Adrenal gland (tissue), 12 donors: Measurements from ENCODE around the gene NRXN2. TPM values are rescaled to one million over a fixed set of nuclear protein-coding genes. Genes with fewer than 3 reads are reported as not detected.

Experiments used
- DNase-seq, 7 donors: peaks; one replicate each; pipeline ENCODE4 v3.0.0-alpha.2; 2019 to 2020
- H3K27ac ChIP-seq, 5 donors: fragments of 200-600 bp; sonication (generic) in 4 of 5; 1 replicate in 3 of 5; 2 replicates in 2 of 5; pipeline versions ENCODE4 v1.5.1 to v1.8.0; 2016 to 2020; ENCODE audit warnings: mild to moderate bottlenecking in 1 of 5
- H3K27me3 ChIP-seq: fragments of 200-600 bp; 2 replicates; pipeline ENCODE4 v1.8.0; 2021
- H3K36me3 ChIP-seq, 2 donors: fragments of 200-600 bp; replicated peaks in 1 of 2; 1 replicate in 1 of 2; 2 replicates in 1 of 2; pipeline versions ENCODE4 v1.5.1 to v1.8.0; 2018 to 2022
- H3K4me1 ChIP-seq, 2 donors: fragments of 200-600 bp; replicated peaks in 1 of 2; 1 replicate in 1 of 2; 2 replicates in 1 of 2; pipeline versions ENCODE4 v1.5.1 to v1.8.0; 2018 to 2021
- H3K4me3 ChIP-seq, 4 donors: fragments of 200-600 bp; sonication (generic) in 3 of 4; one replicate each; pipeline ENCODE4 v1.5.1; 2016 to 2018
- H3K9me3 ChIP-seq, 3 donors: fragments of 200-600 bp; sonication (generic) in 1 of 3; replicated peaks in 1 of 3; 1 replicate in 2 of 3; 2 replicates in 1 of 3; pipeline versions ENCODE4 v1.5.1 to v1.8.0; 2016 to 2021
- POLR2A ChIP-seq, 2 donors: fragments of 450-650 bp; IDR thresholded peaks; one replicate each; pipeline ENCODE4 v1.6.1; 2017; ENCODE audit warnings: antibody characterized with exemption in 2 of 2, mild to moderate bottlenecking in 2 of 2, moderate library complexity in 1 of 2
- WGBS, 4 donors: extraction: QIAGEN DNeasy Blood & Tissue Kit in 2 of 4; methylation state at CpG; one replicate each; pipeline versions ENCODE4 v1.1.5 to v1.1.7; 2013 to 2017; 5-methylcytosine and 5-hydroxymethylcytosine counted together
- intact Hi-C, 2 donors: fragments of 100-400 bp; cut with DNase I; formaldehyde crosslinking; loops; one replicate each; pipeline versions ENCODE4 v1.14.1 to v1.15.0; 2022 to 2023
- polyA plus RNA-seq, 3 donors: library from polyadenylated mRNA; stranded (reverse); fragments of 200-250 nt in 2 of 3; fragments of 350-450 nt in 1 of 3; fragmentation: Illumina TruSeq in 1 of 3; extraction: RNeasy Lipid Tissue Mini Kit (QIAGEN cat#74804) in 1 of 3; gene quantifications; one replicate each; pipeline ENCODE4 v1.2.3, GENCODE V29; 2013 to 2014
- total RNA-seq, 9 donors: library from RNA; depleted of rRNA in 4 of 9; stranded (reverse); fragments of >200 nt in 4 of 9; fragments of 120-200 nt in 1 of 9; fragmentation: NEBNext Ultra II Directional in 1 of 9; extraction: Animal tissue kit (Norgen Biotek cat#: 25700) in 1 of 9; gene quantifications; one replicate each; pipeline versions ENCODE4 v1.1.0 to v1.2.4, GENCODE V29; 2013 to 2023
- TF ChIP-seq, protein P1 (sequence below), 6 experiments: fragments of 450-650 bp in 4 of 6; fragments of 200-600 bp in 2 of 6; sonication (generic) in 1 of 6; IDR thresholded peaks; 1 replicate in 5 of 6; 2 replicates in 1 of 6; pipeline versions ENCODE4 v1.5.1 to v1.8.0; 2016 to 2021; ENCODE audit warnings: antibody characterized with exemption in 6 of 6, mild to moderate bottlenecking in 2 of 6, moderate library complexity in 1 of 6
- donor health status: healthy with polysubstance abuse.
- donor health status: Bipolar disorder and iron deficiency.
- donor health status: DM: yes; HTN: yes; CAD: no.
- donor health status: DM: no; HTN: no; CAD: no.
- donor health status: DM: no; HTN: no; CAD: no.
- donor health status: DM: yes; HTN: yes; CAD: no.

Gene NRXN2
- total and polyA plus RNA-seq, 12 donors, result 1.7 to 17.1 (median 4.9) TPM

DNA sequence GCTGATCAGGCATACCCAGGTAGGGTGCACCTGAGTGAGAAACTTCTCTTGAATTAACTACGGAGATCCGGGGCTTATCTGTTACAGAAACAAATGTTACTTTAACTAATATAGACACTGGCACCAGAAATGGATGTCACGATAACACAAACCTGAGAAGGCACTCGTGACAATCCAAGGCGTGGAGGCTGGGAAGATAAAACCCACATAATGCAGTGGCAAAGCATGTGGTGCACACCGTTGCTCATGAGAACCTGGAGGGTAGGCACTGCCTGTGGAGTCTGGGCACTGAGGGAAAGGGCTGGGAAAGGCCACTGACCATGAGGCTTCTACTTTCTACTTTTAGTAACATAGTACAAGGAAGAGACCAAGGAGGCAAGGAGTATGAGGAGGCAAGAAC is 109.3 kb downstream of the NRXN2 start:
- 86 to 94% (median 91%) methylated on average over 6 of the region's 6 CpGs for WGBS, 4 donors
- H3K27ac ChIP-seq, result no peak overlapping the region
- intact Hi-C loops, result no loop called here
- TF ChIP-seq POLR2A (IDR thresholded peaks at IDR 0.05), result no peak
- TF ChIP-seq, protein P1, sequence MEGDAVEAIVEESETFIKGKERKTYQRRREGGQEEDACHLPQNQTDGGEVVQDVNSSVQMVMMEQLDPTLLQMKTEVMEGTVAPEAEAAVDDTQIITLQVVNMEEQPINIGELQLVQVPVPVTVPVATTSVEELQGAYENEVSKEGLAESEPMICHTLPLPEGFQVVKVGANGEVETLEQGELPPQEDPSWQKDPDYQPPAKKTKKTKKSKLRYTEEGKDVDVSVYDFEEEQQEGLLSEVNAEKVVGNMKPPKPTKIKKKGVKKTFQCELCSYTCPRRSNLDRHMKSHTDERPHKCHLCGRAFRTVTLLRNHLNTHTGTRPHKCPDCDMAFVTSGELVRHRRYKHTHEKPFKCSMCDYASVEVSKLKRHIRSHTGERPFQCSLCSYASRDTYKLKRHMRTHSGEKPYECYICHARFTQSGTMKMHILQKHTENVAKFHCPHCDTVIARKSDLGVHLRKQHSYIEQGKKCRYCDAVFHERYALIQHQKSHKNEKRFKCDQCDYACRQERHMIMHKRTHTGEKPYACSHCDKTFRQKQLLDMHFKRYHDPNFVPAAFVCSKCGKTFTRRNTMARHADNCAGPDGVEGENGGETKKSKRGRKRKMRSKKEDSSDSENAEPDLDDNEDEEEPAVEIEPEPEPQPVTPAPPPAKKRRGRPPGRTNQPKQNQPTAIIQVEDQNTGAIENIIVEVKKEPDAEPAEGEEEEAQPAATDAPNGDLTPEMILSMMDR (IDR thresholded peaks at IDR 0.05), result no peak
- no peaks in the 10 kb centered on the region for H3K9me3 ChIP-seq
- peaks cover 0 to 1% of the 10 kb centered on the region in 2 donors for H3K4me1 ChIP-seq
- H3K36me3 ChIP-seq, result no peaks in the 10 kb centered on the region
- H3K27me3 ChIP-seq, result no peaks in the 10 kb centered on the region
- no peak overlapping the region for H3K4me3 ChIP-seq
- DNase-seq, result no peak

GRCh38 chr11:64611869-64612646 is 110.9 kb downstream of the NRXN2 start:
- no peaks in the 10 kb centered on the region for H3K36me3 ChIP-seq
- intact Hi-C loops, result no loop called here

DNA sequence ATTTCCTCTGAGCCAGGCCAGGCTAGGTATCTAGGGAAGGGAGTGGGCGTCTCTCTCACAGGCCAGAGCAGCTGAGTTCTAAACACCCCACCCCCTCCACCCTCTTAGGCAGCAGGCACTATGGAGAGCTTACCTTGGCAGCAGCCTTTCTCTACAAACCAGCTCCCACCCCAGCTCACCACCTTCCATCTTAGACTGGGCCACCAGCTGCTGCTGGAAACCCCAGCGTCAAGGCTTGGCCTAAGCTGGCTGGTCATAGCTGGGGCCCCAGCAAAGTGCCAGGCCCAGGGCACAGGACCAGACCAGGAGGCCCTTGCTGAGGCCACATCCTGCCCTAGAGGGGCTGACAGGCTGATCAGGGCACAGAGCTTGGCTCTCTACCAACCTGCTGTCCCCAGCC is 111.8 kb downstream of the NRXN2 start:
- Histone ChIP-seq H3K4me3 (no peak overlapping the region), H3K27ac (no peak overlapping the region), H3K4me1 (no peaks in the 10 kb centered on the region), H3K36me3 (no peaks in the 10 kb centered on the region), H3K9me3 (no peaks in the 10 kb centered on the region), H3K27me3 (no peaks in the 10 kb centered on the region)
- 80 to 86% (median 84%) methylated on average over 2 of the region's 2 CpGs for WGBS, 4 donors
- intact Hi-C loops, result no loop called here
- no peak for DNase-seq
- TF ChIP-seq, protein P1 (IDR thresholded peaks at IDR 0.05), result no peak
- TF ChIP-seq POLR2A (IDR thresholded peaks at IDR 0.05), result no peak

More at GRCh38 chr11:64611869-64612646, 110.9 kb downstream of the NRXN2 start:
- no peaks in the 10 kb centered on the region for H3K4me1 ChIP-seq
- 56 to 79% (median 70%) methylated on average over 6 to 11 of the region's 11 CpGs for WGBS, 4 donors
- no peak overlapping the region for H3K4me3 ChIP-seq
- no peak for DNase-seq
- no peaks in the 10 kb centered on the region for H3K9me3 ChIP-seq
- H3K27ac ChIP-seq, result no peak overlapping the region
- TF ChIP-seq, protein P1 (IDR thresholded peaks at IDR 0.05), result no peak
- TF ChIP-seq POLR2A (IDR thresholded peaks at IDR 0.05), result no peak
- no peaks in the 10 kb centered on the region for H3K27me3 ChIP-seq

DNA sequence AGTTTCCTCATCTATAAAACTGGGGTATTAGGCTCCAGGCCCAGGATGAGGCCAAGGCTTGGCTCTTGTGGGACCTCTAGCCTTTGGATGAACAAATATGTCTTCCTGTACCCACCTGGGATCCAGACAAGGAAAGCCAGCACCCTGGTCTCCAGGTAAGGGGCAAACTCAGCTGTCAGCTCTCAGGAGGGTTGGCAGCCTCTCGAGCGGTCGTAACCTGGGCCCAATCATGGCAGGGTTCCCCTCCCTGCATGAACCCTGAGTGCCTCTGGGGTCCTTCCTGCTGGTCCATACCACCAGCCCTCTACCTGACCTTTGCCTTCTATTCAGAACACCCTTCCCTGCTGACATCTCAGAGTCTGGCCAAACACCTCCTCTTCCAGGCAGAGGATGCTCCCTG is 112.4 kb downstream of the NRXN2 start:
- H3K27ac ChIP-seq, result no peak overlapping the region
- no peaks in the 10 kb centered on the region for H3K36me3 ChIP-seq
- H3K9me3 ChIP-seq, result no peaks in the 10 kb centered on the region
- TF ChIP-seq, protein P1 (IDR thresholded peaks at IDR 0.05), result no peak
- TF ChIP-seq POLR2A (IDR thresholded peaks at IDR 0.05), result no peak
- H3K4me3 ChIP-seq, result no peak overlapping the region
- no peak for DNase-seq
- H3K4me1 ChIP-seq, result no peaks in the 10 kb centered on the region
- no peaks in the 10 kb centered on the region for H3K27me3 ChIP-seq
- intact Hi-C loops, result no loop called here
- 93 to 97% (median 95%) methylated on average over 2 to 3 of the region's 3 CpGs for WGBS, 4 donors
